SU-DHL-6 (cell line): ENCODE measurements around the gene BAHD1.

Experiments
- H2AFZ ChIP-seq: fragments of 200-600 bp; sonication (generic); 2 replicates; pipeline ENCODE4 v1.6.1; 2014; ENCODE audit warnings: low read depth, mild to moderate bottlenecking, moderate library complexity, mixed read lengths, antibody characterized with exemption, low read length; ENCODE audit not compliant: severe bottlenecking
- H3F3A ChIP-seq: fragments of 200-600 bp; shearing (Covaris generic); 2 replicates; pipeline ENCODE4 v1.6.0; 2016; ENCODE audit warnings: antibody characterized with exemption, mild to moderate bottlenecking; ENCODE audit not compliant: insufficient read depth
- H3K27ac ChIP-seq: fragments of 200-600 bp; sonication (generic); 2 replicates; pipeline ENCODE4 v1.5.1; 2016; ENCODE audit warnings: low read depth, mild to moderate bottlenecking, low read length, moderate library complexity, mixed read lengths
- H3K27me3 ChIP-seq: fragments of 200-600 bp; sonication (generic), shearing (Covaris generic); 2 replicates; pipeline ENCODE4 v1.6.0; 2014; ENCODE audit warnings: mild to moderate bottlenecking, low read length
- H3K36me3 ChIP-seq: fragments of 200-600 bp; sonication (generic); 2 replicates; pipeline ENCODE4 v1.6.1; 2014; ENCODE audit warnings: mild to moderate bottlenecking, low read length, mixed read lengths
- H3K4me2 ChIP-seq: fragments of 300-600, 200-600 bp; shearing (Covaris generic), sonication (generic); 2 replicates; pipeline ENCODE4 v1.6.0; 2014; ENCODE audit warnings: low read length, low read depth, mild to moderate bottlenecking; ENCODE audit not compliant: poor library complexity, severe bottlenecking
- H3K4me3 ChIP-seq: fragments of 200-600 bp; sonication (generic); 2 replicates; pipeline ENCODE4 v1.5.1; 2014; ENCODE audit warnings: antibody characterized with exemption, low read length, mild to moderate bottlenecking, mixed read lengths; ENCODE audit not compliant: insufficient read depth, poor library complexity, severe bottlenecking
- H3K79me2 ChIP-seq: fragments of 200-600 bp; sonication (generic); 2 replicates; pipeline ENCODE4 v1.6.1; 2014; ENCODE audit warnings: mild to moderate bottlenecking, low read length, moderate library complexity; ENCODE audit not compliant: insufficient read depth
- H3K9ac ChIP-seq: fragments of 200-600 bp; sonication (generic); 2 replicates; pipeline ENCODE4 v1.7.0; 2014; ENCODE audit warnings: mild to moderate bottlenecking, low read length
- H3K9me2 ChIP-seq: fragments of 200-600 bp; sonication (generic); replicated peaks from 2 replicates; pipeline ENCODE4 v1.6.1; 2014; ENCODE audit warnings: low read length; ENCODE audit not compliant: insufficient read depth
- H3K9me3 ChIP-seq: fragments of 200-600 bp; sonication (generic); 2 replicates; pipeline ENCODE4 v1.6.1; 2014; ENCODE audit warnings: low read length, mixed read lengths; ENCODE audit not compliant: insufficient read depth
- H4K20me1 ChIP-seq: fragments of 200-600 bp; sonication (generic); 2 replicates; pipeline ENCODE4 v1.6.1; 2014; ENCODE audit warnings: low read depth, mild to moderate bottlenecking, antibody characterized with exemption, low read length, moderate library complexity, mixed read lengths
- CTCF ChIP-seq: fragments of 200-600 bp; sonication (generic); IDR thresholded peaks from one replicate; pipeline ENCODE4 v1.5.1; 2017; ENCODE audit warnings: antibody characterized with exemption, mild to moderate bottlenecking, low read length, moderate library complexity; ENCODE audit not compliant: insufficient read depth, poor library complexity, severe bottlenecking
- EZH2phosphoT487 ChIP-seq: fragments of 200-600 bp; sonication (generic), shearing (Covaris generic); conservative IDR thresholded peaks from 2 replicates; pipeline ENCODE4 v1.6.1; 2018; ENCODE audit warnings: mild to moderate bottlenecking, antibody characterized with exemption, low read length, moderate library complexity, mixed read lengths

BAHD1 gene

GRCh38 chr15:40472171-40472727 lies 31.5 kb downstream of the BAHD1 start:
- no peaks in the 10 kb centered on the region for H3K27me3 ChIP-seq
- no peak overlapping the region for H3K4me3 ChIP-seq
- no peaks in the 10 kb centered on the region for H4K20me1 ChIP-seq
- H2AFZ ChIP-seq: no peak overlapping the region
- peak overlapping the region; percentile 50 for H3K4me2 ChIP-seq
- TF ChIP-seq CTCF: no peak
- TF ChIP-seq EZH2phosphoT487: no peak
- no peaks in the 10 kb centered on the region for H3K79me2 ChIP-seq
- no peaks in the 10 kb centered on the region for H3K9me3 ChIP-seq
- no peak overlapping the region for H3K27ac ChIP-seq
- no peaks in the 10 kb centered on the region for H3K9me2 ChIP-seq
- H3K36me3 ChIP-seq: no peaks in the 10 kb centered on the region
- peaks cover 19% of the 10 kb centered on the region for H3F3A ChIP-seq
- no peak overlapping the region for H3K9ac ChIP-seq

DNA sequence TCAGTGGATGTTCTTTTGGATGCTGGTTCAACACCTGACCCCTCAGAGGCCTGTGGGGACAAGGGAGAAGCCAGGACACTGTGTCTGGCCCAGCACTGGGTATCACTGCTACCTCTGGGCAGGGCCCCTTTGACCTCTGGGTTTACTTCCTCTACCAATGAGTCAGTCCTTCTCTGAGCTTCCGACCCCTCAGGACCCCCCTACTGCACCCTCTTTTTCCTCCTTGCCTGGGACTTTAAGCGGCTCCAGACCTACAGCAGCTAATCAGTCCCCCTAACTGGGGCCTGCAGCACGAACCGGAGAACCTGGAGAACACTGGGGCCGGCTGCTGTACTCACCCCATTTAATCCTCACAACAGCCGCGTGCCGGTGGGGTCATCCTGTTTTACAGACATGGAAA lies 33.8 kb downstream of the BAHD1 start:
- Histone ChIP-seq H3K27ac (no peak overlapping the region), H3K79me2 (no peaks in the 10 kb centered on the region), H3K4me3 (no peak overlapping the region), H3K9ac (no peak overlapping the region), H3K27me3 (no peaks in the 10 kb centered on the region), H4K20me1 (no peaks in the 10 kb centered on the region), H3K4me2 (no peak overlapping the region), H2AFZ (no peak overlapping the region), H3K9me3 (no peaks in the 10 kb centered on the region), H3F3A (peaks cover 10% of the 10 kb centered on the region), H3K36me3 (no peaks in the 10 kb centered on the region), H3K9me2 (no peaks in the 10 kb centered on the region)
- TF ChIP-seq CTCF (no peak), EZH2phosphoT487 (no peak)

- no peaks in the 10 kb centered on the region for H4K20me1 ChIP-seq
- no peaks in the 10 kb centered on the region for H3K9me3 ChIP-seq
- H2AFZ ChIP-seq: no peak overlapping the region
- H3K27me3 ChIP-seq: no peaks in the 10 kb centered on the region
- no peak overlapping the region for H3K4me2 ChIP-seq
- TF ChIP-seq CTCF (no peak), EZH2phosphoT487 (no peak)
- H3K9me2 ChIP-seq: no peaks in the 10 kb centered on the region
- no peaks in the 10 kb centered on the region for H3F3A ChIP-seq
- H3K27ac ChIP-seq: no peak overlapping the region
- H3K9ac ChIP-seq: no peak overlapping the region
- H3K36me3 ChIP-seq: no peaks in the 10 kb centered on the region
- H3K4me3 ChIP-seq: no peak overlapping the region
- H3K79me2 ChIP-seq: no peaks in the 10 kb centered on the region
Measured at GRCh38 chr15:40477642-40478327, 37.0 kb downstream of the BAHD1 start.
